GM21529 (cell line): ENCODE data around the gene ZBTB43.

Experiments
- ATAC-seq: cut with Tn5 transposase; IDR thresholded peaks from one replicate; pipeline ENCODE4 v1.9.1; 2021; ENCODE audit not compliant: unreplicated experiment

Gene ZBTB43

DNA sequence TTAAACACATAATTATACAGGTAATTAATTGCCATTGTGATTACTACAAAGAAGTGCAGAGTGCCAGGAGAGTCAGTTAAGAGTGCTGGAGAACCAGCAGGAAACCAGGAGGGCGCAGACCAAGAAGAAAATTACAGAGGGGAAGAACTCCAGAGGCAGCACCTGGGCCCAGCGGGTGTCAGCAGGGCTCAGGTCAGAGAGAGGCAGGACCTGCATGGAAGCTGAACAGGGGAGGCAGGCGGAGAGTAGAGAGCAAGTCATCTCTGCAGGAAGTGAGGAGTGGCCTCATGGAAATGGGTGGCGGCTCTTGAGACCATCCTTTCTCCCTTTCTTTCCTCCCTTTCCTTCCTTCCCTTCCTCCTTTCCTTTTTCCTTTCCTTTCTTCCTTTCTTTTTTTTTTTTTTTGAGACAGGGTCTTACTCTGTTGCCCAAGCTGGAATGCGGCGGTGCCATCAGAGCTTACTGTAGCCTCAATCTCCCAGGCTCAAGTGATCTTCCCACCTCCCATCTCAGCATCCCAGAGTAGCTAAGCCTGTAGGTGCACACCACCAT is 51.6 kb downstream of the ZBTB43 start:
- ATAC-seq: no peak

DNA sequence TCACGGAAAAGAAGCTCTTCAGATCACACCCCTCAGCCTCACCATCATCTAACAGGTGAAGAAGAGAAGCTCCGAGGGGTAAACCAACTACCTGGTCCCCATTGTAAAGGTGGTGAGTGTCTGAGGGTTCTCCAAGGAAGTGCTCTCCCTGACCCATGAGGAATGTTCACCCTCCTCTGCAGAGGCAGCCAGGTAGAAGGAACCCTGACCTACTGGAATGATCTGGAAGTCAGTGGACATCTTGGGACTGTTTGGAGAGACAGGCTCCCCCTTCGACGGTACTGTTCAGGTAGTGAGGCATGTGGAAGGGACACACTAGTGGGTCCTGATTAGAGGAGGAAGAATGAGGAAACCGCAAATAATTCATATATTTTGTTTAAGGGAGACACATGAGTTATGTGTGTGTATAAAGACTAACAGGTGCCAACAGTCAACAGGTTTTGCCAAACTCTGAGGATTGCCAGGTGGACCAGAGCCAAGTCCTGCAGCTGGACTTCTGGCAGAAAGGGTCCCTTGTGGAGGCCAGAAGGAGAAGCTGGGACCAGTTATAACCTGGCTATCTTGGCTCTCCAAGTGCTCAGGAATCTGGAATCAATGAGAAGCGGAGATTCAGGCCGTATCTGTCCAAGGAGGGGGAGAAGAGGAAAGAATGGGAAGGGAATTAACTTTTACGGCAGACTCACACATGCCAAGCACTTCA is 52.6 kb downstream of the ZBTB43 start:
- ATAC-seq: no peak

DNA sequence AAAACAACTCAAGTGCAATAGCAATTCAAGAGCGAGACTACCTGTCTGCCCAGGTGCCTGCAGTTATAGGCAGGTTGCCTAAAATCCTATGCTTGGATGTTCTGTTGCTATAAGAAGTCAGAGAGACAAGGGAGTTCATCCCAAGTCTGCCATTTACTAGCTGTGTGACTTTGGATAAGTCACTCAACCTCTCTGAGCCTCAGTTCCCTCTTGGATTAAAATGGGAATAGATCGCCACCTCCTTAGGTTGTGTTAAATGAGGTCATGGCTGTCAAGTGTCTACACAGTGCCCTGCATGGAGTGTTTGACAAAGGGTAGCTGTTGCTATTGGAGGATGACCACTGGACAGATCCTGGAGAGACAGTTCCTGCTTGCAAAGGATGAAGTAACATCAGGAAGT is 54.3 kb downstream of the ZBTB43 start:
- no peak for ATAC-seq

DNA sequence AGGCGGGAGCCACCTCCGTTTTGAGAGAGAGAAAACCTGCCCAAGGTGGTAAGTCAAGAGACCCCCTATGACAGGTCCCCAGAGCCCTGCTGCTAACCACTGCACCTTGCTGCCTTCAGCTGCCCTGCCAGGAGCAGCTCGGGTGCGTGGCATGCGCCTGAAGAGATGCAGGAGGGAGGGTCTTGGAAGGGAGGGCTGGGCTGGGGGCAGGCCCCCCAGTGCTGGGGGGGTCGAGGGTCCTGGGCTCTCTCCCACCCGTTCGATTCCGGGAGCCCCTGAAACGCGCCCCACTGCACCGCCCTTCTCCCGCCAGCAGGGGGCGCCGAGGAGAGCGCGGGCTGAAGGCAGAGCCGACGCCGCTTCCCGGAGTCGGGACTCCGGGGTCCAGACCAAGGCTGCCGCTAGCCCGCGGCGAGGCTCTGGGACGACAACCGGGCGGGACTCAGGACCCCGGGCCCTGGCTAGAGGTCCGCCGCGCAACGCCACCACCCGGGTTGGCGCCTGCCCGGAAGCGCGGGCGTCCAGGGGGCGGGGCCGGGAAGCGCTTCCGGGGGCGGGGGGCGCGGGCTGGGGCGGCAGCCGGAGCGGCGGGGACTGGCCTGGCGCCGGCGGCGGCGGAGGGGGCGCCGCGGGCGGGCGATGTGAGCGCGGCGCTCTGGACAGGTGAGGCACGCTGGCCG is 55.4 kb downstream of the ZBTB43 start, which contains the start of gene ZBTB34:
TSS of gene ZBTB34 (plus strand) at position 563 of the 680 bp plus-strand sequence. CDS start 18,761 bp downstream, outside the sequence.
- peak; percentile 73 for ATAC-seq

DNA sequence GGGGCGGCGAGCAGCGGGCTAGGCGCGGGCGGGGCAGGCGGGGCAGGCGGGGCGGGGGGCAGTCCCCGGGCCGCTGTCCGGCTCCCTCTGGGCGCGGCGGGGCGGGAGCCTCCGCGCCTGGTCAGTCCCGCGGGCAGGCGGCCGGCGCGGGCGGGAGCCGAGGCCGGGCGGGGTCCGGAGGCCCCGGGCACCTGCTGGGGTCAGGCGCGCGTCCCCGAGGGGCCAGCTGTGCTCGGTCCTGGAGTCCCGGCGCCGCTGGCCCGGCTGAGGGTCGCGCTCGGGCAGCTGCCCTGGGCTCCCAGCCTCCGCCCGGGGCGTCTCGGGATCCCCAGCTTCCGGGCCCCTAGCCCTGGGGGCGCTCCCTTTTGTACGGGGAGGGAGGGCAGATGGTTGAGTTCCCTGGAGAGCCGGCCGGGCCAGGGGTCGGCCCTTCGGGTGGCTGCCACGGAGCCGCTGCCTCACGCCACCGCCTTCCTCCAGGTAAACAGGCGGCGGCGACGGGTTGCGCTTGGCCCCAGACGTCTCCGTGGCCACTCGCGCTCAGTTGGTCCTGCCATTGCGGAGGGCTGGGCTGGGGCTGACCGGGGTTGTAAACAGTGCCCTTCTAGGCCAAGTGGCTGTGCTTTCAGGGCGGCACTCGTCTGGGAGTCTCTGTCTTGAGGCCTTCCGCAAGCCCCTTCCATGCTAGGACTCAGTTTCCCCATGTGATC is 56.1 kb downstream of the ZBTB43 start:
- ATAC-seq: peak; percentile 30

DNA sequence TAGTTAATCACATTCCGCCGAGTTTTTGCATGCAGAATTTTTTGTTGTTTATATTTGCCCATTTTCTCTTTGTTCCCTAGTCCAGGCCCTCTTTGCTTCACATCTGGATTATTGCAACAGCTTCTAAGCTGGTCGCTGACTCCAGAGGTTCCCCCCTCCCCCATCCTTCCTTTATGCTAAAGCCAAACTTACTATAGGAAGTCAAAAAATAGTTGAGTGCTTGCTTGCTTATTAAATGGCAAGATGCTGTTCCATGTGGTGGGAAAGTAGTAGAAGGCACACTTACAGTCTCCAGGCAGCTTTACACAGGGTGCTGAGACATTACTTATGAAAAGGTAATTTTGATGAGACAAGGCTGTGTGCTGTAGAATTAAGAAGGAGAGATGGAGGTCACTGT is 56.9 kb downstream of the ZBTB43 start:
- ATAC-seq: no peak

DNA sequence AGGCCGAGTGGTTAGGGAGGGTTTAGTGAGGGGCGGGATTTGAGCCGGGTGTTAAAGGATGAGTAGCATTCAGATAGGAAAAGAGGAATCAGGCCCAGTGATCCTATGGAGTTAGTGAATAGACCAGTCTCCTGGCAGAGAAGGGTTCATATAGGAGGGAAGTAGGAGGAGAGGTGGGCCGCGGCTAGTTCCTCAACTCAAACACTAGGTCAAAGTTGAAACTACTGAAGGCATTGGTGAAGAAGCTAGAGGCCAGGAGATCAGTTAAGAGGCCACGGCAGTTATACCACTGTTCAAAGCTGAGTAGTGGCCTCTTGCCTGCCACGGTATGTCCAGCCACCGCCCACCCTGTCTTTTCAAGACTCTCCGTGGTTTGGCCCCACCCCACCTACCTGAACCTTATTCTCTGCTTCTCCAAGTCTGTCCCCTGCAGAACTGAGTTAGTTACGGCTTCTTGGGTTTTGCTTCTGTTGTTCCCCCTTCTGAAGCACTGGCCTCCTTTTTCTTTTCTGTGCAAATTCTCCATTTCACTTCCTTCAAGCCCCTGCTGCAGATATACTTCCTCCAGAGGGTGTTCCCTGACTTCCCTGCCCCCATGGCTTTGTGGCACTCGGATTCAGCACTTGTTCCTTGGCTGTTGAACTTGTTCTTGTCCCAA is 57.4 kb downstream of the ZBTB43 start:
- no peak for ATAC-seq

DNA sequence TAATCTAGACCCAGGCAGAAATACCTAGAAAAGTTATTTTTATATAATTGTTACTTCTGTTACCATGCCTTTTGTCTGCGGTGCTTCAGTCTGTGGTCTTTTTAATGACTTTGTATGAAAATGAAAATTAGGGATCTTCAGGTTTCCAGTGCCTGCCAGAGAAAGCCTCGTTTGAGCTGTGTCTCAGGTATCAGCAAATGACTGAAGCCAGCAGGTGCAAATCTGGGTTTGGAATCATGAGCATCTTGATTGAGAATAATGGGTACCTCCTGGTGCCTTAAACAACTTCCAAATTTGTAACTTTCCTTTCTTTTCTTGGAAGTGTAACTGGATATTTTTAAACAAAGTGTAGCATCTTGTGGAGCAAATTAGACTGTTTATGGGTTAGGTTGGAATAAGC is 59.9 kb downstream of the ZBTB43 start:
- ATAC-seq: no peak

DNA sequence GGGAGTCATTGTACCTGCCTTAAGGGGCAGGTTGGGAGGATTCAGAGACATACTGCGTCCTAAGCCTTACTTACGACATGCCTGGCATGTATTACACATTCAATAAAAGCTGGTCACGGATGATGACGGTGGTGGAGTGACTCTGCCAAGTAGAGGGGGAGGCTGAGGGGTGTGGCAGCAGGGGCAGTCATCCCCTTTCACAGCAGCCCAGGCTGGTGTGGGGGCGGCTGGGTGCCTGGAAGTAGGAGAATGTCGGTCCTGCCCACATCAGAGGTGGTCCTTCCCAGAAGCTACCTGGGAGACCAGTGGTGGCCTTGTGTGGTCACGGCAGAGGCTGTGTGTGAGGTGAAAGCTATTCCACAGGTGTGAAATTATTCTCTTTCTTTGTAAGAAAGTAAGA is 64.5 kb downstream of the ZBTB43 start:
- ATAC-seq: no peak

DNA sequence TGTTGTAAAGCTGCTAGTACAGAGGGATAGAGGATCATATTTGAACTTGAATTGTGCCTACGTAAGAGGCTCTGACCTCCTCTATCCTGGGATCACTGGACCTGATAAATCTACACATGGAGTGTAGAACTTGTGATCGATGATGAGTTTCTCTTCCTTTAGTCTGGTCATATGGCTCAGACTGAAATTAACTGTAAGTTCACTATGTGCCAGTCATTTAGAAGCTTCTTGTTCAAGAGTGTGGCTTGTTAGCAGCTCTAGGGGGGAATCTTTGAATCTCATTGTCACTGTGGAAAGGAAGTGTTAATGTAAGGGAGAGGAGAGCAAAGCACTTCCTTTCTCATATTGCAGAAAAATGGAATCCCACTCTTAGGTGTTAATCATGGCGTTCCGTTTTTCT is 67.7 kb downstream of the ZBTB43 start:
- ATAC-seq: no peak

DNA sequence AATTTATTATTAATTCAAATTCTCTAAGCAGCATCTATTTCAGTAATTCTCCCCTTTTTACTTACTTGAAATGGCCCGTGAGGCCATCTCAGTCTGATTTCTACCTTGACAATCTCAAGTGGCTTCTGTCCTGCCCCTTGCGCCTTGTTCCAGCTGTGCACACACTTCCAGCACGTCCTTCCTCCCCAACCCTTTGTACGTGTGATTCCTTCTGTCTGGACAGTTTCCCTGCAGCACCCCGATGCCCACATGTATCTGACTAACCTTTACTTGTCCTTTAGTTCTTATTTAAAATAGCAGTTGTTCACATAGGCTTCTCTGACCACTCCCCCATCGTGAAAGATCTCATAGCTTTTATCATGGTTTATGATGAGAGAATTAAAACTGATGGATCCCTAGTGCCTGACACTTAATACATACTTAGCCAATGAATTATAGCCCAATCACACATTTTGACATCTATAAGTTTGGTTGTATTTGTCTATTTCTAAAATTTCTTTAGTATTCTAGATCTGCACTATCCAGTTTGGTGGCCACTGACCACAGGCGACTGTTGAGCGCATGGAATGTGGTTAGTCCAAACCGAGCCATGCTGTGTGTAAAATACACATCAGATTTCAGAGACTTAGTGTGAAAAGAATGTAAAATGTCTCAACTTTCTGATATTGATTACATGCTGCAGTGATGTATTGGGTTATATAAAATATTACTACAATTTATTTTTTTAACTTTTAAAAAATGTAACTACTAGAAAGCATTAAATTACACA is 69.9 kb downstream of the ZBTB43 start:
- no peak for ATAC-seq

DNA sequence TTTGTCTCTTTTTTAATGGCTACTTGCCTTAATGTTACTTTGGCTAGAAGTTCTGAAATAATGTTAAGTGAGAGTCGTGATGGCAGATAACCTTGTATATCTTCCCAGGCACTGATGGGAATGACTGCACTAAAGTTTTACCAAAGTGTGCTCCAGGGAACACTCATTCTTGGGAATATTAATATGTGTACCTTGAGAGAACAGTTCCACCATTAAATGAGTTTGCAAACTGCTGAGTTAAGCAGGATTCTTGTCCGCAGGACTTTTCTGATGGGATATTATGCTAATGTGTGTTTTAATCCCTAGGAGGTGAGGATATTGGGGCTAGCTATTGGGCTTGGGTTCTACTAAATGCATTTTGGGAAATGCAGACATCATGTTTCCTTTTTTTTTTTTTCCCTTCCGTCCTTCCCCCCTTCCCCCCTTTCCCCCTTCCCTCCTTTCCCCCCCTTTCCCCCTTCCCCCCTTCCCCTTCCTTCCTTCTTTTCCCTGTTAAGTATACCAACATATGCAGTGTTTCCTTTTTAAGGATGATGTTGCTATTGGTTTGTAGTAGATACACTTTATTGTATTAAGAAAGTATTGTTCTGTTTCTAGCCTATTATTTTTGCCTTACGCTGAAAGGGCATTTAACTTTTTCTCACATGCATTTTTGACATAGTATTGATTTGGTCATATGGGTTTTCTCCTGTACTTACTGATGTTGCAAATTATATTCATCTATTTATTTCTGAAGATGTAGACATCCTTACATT is 71.1 kb downstream of the ZBTB43 start:
- ATAC-seq: no peak

DNA sequence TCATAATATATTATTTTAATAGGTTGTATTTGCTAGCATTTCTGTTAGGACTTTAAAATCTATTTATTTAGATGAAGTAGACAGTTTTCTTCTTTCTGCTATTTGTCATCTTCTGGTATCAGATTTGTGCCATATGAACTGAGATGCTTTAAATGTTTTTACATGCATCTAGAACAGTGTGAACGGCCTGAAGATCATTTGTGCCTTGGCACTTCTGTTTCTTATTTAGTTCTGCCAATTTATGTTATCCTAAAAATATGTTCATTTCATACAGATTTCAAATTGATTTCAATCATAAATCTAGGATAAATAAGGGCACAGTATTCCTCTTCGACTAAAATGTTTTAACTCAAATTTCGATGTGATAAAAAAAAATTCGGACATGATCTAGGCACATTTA is 71.7 kb downstream of the ZBTB43 start:
- ATAC-seq: no peak

DNA sequence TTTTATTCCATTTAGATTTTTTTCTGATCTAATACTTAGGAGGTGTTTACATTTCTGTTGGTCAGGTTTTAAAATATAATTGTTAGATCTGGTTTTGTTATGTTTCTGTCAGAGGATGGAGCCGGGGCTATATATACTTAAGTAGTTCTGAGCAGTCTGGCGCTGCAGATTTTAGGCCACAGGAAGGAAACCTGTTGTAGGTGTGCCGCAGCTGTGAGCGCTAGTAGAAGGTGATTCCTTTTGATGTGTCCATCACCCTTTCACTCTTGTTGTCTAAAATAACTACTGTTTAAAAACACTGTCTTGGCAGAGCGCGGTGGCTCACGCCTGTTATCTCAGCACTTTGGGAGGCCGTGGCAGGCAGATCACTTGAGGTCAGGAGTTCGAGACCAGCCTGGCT is 72.6 kb downstream of the ZBTB43 start:
- ATAC-seq: no peak

DNA sequence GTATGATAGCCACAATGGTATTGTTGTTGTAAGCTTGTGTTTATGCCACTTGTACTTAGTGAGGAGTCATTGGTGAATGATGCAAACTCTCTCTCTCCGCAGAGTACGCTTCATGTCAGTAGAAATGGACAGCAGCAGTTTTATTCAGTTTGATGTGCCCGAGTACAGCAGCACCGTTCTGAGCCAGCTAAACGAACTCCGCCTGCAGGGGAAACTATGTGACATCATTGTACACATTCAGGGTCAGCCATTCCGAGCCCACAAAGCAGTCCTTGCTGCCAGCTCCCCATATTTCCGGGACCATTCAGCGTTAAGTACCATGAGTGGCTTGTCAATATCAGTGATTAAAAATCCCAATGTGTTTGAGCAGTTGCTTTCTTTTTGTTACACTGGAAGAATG is 74.4 kb downstream of the ZBTB43 start:
- no peak for ATAC-seq

DNA sequence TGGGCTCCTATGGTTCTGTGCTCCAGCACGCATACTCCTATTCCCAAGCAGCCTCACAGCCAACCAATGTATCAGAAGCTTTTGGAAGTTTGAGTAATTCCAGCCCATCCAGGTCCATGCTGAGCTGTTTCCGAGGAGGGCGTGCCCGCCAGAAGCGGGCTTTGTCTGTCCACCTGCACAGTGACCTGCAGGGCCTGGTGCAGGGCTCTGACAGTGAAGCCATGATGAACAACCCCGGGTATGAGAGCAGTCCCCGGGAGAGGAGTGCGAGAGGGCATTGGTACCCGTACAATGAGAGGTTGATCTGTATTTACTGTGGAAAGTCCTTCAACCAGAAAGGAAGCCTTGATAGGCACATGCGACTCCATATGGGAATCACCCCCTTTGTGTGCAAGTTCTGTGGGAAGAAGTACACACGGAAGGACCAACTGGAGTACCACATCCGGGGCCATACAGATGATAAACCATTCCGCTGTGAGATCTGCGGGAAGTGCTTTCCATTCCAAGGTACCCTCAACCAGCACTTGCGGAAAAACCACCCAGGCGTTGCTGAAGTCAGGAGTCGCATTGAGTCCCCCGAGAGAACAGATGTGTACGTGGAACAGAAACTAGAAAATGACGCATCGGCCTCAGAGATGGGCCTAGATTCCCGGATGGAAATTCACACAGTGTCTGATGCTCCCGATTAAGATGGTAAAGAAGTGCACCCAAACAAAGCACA is 75.5 kb downstream of the ZBTB43 start:
- ATAC-seq: no peak

DNA sequence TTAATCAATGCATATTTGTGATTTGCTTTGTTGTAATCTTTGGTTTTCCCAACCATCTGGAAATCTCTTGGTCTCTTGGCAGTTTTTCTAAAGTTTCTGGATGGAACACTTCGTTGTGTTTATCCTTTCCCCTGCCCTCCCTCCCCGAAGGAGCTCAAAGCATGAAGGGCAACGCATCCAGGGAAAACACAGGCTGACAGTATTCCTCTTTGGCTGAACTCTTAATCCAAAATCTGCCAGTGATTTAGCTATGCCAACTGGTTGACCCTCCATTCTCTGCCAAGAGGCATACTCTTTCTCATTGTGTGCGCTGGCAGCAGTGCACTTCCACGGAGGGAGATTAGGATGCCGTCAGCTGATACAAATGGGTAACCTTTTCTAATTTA is 76.1 kb downstream of the ZBTB43 start:
- no peak for ATAC-seq

DNA sequence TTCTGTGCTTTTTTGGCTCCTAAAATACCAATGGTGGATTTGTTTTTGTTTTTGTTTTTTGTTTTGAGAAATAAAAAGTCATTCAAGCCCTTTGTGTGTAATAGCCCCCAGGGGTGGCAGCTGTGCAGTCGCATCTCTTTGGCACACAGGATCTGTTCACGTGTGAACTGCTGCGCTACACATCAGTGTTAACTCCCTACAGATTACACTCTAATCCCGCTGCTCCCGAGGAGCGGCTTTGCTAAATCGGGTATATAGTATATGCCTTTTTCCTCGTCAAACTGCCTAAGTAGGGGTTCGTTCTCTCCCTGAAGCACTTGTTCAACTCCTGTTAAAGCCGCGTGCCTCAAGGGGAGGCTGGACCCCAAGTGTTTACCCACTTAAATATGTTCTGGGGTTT is 77.9 kb downstream of the ZBTB43 start:
- no peak for ATAC-seq

DNA sequence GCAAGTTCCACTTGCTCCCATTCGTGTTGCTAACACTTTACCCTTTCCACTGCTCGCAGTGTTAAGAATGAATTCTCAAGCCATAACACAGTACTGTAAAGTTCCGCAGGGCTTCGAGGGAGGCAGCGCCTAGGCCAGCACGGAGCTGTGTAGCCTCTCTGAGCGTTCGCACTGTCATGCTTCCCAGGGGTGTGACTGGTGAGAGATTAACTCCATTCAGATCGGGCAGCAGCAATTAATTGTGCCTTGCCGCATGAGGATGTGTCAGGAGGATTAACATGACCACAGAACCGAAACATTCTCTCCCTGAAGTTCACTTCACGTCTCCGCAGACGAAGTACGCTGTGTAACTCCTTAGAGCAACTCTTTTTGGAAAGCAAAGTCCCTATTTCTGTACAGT is 78.8 kb downstream of the ZBTB43 start:
- ATAC-seq: no peak
